ENCODE measurements around the gene MYO3B. TPM values are rescaled to one million over a fixed set of nuclear protein-coding genes. Genes with fewer than 3 reads are reported as not detected.

MYO3B gene
- total RNA-seq, 1 donor from 2014 or later = 0.22 TPM

- Mint-ChIP-seq H3K4me3 (ENCODE audit: unreplicated experiment) (no peak overlapping the region), H3K36me3 (ENCODE audit: unreplicated experiment) (peaks cover 22% of the 10 kb centered on the region), H3K27ac (ENCODE audit: unreplicated experiment) (no peak overlapping the region), H3K27me3 (ENCODE audit: unreplicated experiment) (no peaks in the 10 kb centered on the region), H3K4me1 (ENCODE audit: low read depth, unreplicated experiment) (peaks cover 4% of the 10 kb centered on the region), H3K9me3 (ENCODE audit: unreplicated experiment) (peaks cover 4% of the 10 kb centered on the region)
- peak; percentile 40 for DNase-seq
- TF ChIP-seq, protein P1, sequence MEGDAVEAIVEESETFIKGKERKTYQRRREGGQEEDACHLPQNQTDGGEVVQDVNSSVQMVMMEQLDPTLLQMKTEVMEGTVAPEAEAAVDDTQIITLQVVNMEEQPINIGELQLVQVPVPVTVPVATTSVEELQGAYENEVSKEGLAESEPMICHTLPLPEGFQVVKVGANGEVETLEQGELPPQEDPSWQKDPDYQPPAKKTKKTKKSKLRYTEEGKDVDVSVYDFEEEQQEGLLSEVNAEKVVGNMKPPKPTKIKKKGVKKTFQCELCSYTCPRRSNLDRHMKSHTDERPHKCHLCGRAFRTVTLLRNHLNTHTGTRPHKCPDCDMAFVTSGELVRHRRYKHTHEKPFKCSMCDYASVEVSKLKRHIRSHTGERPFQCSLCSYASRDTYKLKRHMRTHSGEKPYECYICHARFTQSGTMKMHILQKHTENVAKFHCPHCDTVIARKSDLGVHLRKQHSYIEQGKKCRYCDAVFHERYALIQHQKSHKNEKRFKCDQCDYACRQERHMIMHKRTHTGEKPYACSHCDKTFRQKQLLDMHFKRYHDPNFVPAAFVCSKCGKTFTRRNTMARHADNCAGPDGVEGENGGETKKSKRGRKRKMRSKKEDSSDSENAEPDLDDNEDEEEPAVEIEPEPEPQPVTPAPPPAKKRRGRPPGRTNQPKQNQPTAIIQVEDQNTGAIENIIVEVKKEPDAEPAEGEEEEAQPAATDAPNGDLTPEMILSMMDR (IDR thresholded peaks at IDR 0.05; ENCODE audit: partially characterized antibody, unreplicated experiment) = peak; percentile 46
Measured at GRCh38 chr2:170324640-170325046, 146.7 kb downstream of the MYO3B start.

DNA sequence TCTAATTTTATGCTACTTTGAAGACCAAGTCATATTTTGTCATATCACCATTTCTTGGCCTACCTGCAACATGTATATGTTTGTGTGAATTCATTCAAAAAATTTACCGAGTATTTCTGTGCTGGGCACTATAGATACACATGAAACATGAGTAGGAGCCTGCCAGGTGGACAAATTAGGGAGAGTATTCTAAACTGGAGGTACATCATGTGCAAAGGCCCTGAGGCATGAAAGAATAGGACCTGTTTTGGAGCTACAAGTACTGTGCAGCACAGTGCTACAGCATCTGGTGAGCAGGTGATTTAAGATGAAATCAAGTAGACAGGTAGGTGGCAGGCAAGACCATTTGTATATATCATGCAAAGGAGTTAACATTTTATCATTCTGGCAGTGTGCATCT is 152.9 kb downstream of the MYO3B start:
- TF ChIP-seq, protein P1 (IDR thresholded peaks at IDR 0.05; ENCODE audit: partially characterized antibody, unreplicated experiment) = no peak
- no peaks in the 10 kb centered on the region for H3K4me1 Mint-ChIP-seq (ENCODE audit: low read depth, unreplicated experiment)
- H3K36me3 Mint-ChIP-seq (ENCODE audit: unreplicated experiment) = no peaks in the 10 kb centered on the region
- no peak overlapping the region for H3K27ac Mint-ChIP-seq (ENCODE audit: unreplicated experiment)
- no peaks in the 10 kb centered on the region for H3K27me3 Mint-ChIP-seq (ENCODE audit: unreplicated experiment)
- H3K9me3 Mint-ChIP-seq (ENCODE audit: unreplicated experiment) = no peaks in the 10 kb centered on the region
- DNase-seq = no peak
- H3K4me3 Mint-ChIP-seq (ENCODE audit: unreplicated experiment) = no peak overlapping the region

GRCh38 chr2:170332676-170333402 is 154.9 kb downstream of the MYO3B start:
- TF ChIP-seq, protein P1 (IDR thresholded peaks at IDR 0.05; ENCODE audit: partially characterized antibody, unreplicated experiment) = no peak
- Mint-ChIP-seq H3K27me3 (ENCODE audit: unreplicated experiment) (no peaks in the 10 kb centered on the region), H3K27ac (ENCODE audit: unreplicated experiment) (no peak overlapping the region), H3K9me3 (ENCODE audit: unreplicated experiment) (no peaks in the 10 kb centered on the region), H3K4me3 (ENCODE audit: unreplicated experiment) (no peak overlapping the region), H3K36me3 (ENCODE audit: unreplicated experiment) (no peaks in the 10 kb centered on the region), H3K4me1 (ENCODE audit: low read depth, unreplicated experiment) (no peaks in the 10 kb centered on the region)
- DNase-seq = no peak

- peaks cover 3% of the 10 kb centered on the region for H3K4me1 Mint-ChIP-seq (ENCODE audit: low read depth, unreplicated experiment)
- no peaks in the 10 kb centered on the region for H3K27me3 Mint-ChIP-seq (ENCODE audit: unreplicated experiment)
- H3K27ac Mint-ChIP-seq (ENCODE audit: unreplicated experiment) = no peak overlapping the region
- no peaks in the 10 kb centered on the region for H3K9me3 Mint-ChIP-seq (ENCODE audit: unreplicated experiment)
- no peak for DNase-seq
- H3K4me3 Mint-ChIP-seq (ENCODE audit: unreplicated experiment) = no peak overlapping the region
- TF ChIP-seq, protein P1 (IDR thresholded peaks at IDR 0.05; ENCODE audit: partially characterized antibody, unreplicated experiment) = no peak
- no peaks in the 10 kb centered on the region for H3K36me3 Mint-ChIP-seq (ENCODE audit: unreplicated experiment)
Measured at GRCh38 chr2:170335351-170335750, 157.4 kb downstream of the MYO3B start.

DNA sequence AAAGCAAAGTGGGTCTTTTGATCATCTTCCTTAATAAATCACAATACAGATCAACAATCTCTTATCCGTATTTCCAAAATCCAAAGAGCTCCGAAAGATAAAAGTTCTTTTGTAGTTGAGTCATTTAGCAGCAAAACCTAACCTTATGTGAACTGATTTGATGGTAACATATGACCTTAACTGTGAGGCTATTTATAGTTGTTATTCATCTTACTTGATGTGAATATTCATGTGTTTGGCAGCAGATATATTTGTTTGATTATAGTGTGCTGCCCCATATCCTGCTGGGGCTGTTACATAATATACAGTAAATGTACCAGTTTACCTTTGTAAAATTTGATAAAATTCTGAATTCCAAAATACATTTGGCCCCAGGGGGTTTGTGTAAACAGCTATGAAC is 158.5 kb downstream of the MYO3B start:
- DNase-seq = no peak
- H3K9me3 Mint-ChIP-seq (ENCODE audit: unreplicated experiment) = no peaks in the 10 kb centered on the region
- H3K27ac Mint-ChIP-seq (ENCODE audit: unreplicated experiment) = no peak overlapping the region
- no peak overlapping the region for H3K4me3 Mint-ChIP-seq (ENCODE audit: unreplicated experiment)
- H3K36me3 Mint-ChIP-seq (ENCODE audit: unreplicated experiment) = no peaks in the 10 kb centered on the region
- H3K4me1 Mint-ChIP-seq (ENCODE audit: low read depth, unreplicated experiment) = peaks cover 10% of the 10 kb centered on the region
- TF ChIP-seq, protein P1 (IDR thresholded peaks at IDR 0.05; ENCODE audit: partially characterized antibody, unreplicated experiment) = no peak
- H3K27me3 Mint-ChIP-seq (ENCODE audit: unreplicated experiment) = no peaks in the 10 kb centered on the region
